A673 (cell line): ENCODE results near the gene SERINC5. TPM values are rescaled to one million over a fixed set of nuclear protein-coding genes. Genes with fewer than 3 reads are reported as not detected.

Experiments used
- BruUV-seq: library from RNA; stranded (reverse); fragments of 400-500 nt; replicated peaks from 2 replicates; lab custom pipeline; 2021; lab: Mats Ljungman, UMichigan
- CTCF ChIA-PET: fragments of 300-600 bp; sonication (Branson Sonifier 250); formaldehyde crosslinking; loops from one replicate; lab custom pipeline; 2022; ENCODE audit warnings: antibody characterized with exemption; lab: Charles Lee
- POLR2A ChIA-PET: fragments of 300-600 bp; sonication (Branson Sonifier 250); formaldehyde crosslinking; loops from one replicate; lab custom pipeline; 2022; ENCODE audit warnings: antibody characterized with exemption; ENCODE audit not compliant: low non-redundant PET; lab: Charles Lee
- DNase-seq: peaks from one replicate; pipeline ENCODE4 v3.0.0-alpha.2; 2015; ENCODE audit warnings: low spot score
- H3K27ac ChIP-seq: fragments of 200-600 bp; sonication (generic); 2 replicates; pipeline ENCODE4 v1.5.1; 2016; ENCODE audit warnings: mixed run types, low read depth, mild to moderate bottlenecking, mixed read lengths, antibody characterized with exemption, low read length; ENCODE audit not compliant: poor library complexity, severe bottlenecking
- H3K27me3 ChIP-seq: fragments of 200-600 bp; sonication (generic); replicated peaks from 2 replicates; pipeline ENCODE4 v1.6.1; 2017; ENCODE audit warnings: mixed run types, low read depth, mild to moderate bottlenecking, mixed read lengths, antibody characterized with exemption, low read length; ENCODE audit not compliant: insufficient read depth, poor library complexity
- H3K36me3 ChIP-seq: fragments of 200-600 bp; sonication (generic); 2 replicates; pipeline ENCODE4 v1.6.1; 2016; ENCODE audit warnings: mixed run types, mild to moderate bottlenecking, mixed read lengths, antibody characterized with exemption, low read length; ENCODE audit not compliant: insufficient read depth, poor library complexity, severe bottlenecking
- H3K4me1 ChIP-seq: fragments of 200-600 bp; sonication (generic); 2 replicates; pipeline ENCODE4 v1.6.1; 2017; ENCODE audit warnings: mixed run types, mild to moderate bottlenecking, mixed read lengths, antibody characterized with exemption, low read length; ENCODE audit not compliant: insufficient read depth, poor library complexity, severe bottlenecking
- H3K4me3 ChIP-seq: fragments of 200-600 bp; sonication (generic); 2 replicates; pipeline ENCODE4 v1.5.1; 2016; ENCODE audit warnings: low read depth, mixed run types, mild to moderate bottlenecking, mixed read lengths, low read length; ENCODE audit not compliant: poor library complexity, severe bottlenecking
- H3K9me3 ChIP-seq: fragments of 200-600 bp; sonication (generic); 2 replicates; pipeline ENCODE4 v1.6.1; 2016; ENCODE audit warnings: mixed run types, low read depth, mild to moderate bottlenecking, mixed read lengths, antibody characterized with exemption, low read length; ENCODE audit not compliant: poor library complexity, severe bottlenecking
- CTCF ChIP-seq: fragments of 300-800, 200-600 bp; sonication (generic); conservative IDR thresholded peaks from 2 replicates; pipeline ENCODE4 v1.5.1; 2017; ENCODE audit warnings: low read depth, mild to moderate bottlenecking, antibody characterized with exemption, low read length, moderate library complexity, mixed read lengths
- EZH2 ChIP-seq: fragments of 200-600 bp; sonication (generic); IDR thresholded peaks from 2 replicates; pipeline ENCODE4 v1.6.1; 2017; ENCODE audit warnings: borderline replicate concordance, low read depth, mild to moderate bottlenecking, mixed read lengths, antibody characterized with exemption, low read length; ENCODE audit not compliant: poor library complexity, severe bottlenecking
- intact Hi-C: fragments of 100-400 bp; cut with micrococcal nuclease; formaldehyde crosslinking; loops from one replicate; pipeline ENCODE4 v1.10.0; 2022; ENCODE audit not compliant: unreplicated experiment
- total RNA-seq: library from RNA; stranded (reverse); gene quantifications from 2 replicates; pipeline ENCODE4 v1.2.3, GENCODE V29; 2021

Gene SERINC5
- total RNA-seq, 1 experiment from 2014 or later, result 20.6 TPM

GRCh38 chr5:80198399-80198798 is 57.4 kb downstream of the SERINC5 start:
- POLR2A ChIA-PET, result no interaction called here
- Histone ChIP-seq H3K27me3 (no peaks in the 10 kb centered on the region), H3K9me3 (no peaks in the 10 kb centered on the region), H3K4me1 (peaks cover 2% of the 10 kb centered on the region), H3K27ac (no peak overlapping the region), H3K4me3 (no peak overlapping the region), H3K36me3 (no peaks in the 10 kb centered on the region)
- DNase-seq, result no peak
- no TSS peak for BruUV-seq
- TF ChIP-seq CTCF, result no peak
- TF ChIP-seq EZH2, result no peak
- intact Hi-C loops, result no loop called here
- CTCF ChIA-PET, result no interaction called here

GRCh38 chr5:80195837-80196400 is 59.9 kb downstream of the SERINC5 start:
- BruUV-seq, result no TSS peak
- Histone ChIP-seq H3K9me3 (no peaks in the 10 kb centered on the region), H3K4me1 (peaks cover 17% of the 10 kb centered on the region), H3K36me3 (no peaks in the 10 kb centered on the region), H3K27me3 (no peaks in the 10 kb centered on the region), H3K4me3 (no peak overlapping the region), H3K27ac (no peak overlapping the region)
- DNase-seq, result no peak
- POLR2A ChIA-PET, result no interaction called here
- intact Hi-C loops, result no loop called here
- TF ChIP-seq EZH2 (no peak), CTCF (no peak)
- CTCF ChIA-PET, result no interaction called here

GRCh38 chr5:80194468-80194867 is 61.4 kb downstream of the SERINC5 start:
- Histone ChIP-seq H3K4me1 (peaks cover 17% of the 10 kb centered on the region), H3K27ac (no peak overlapping the region), H3K9me3 (no peaks in the 10 kb centered on the region), H3K27me3 (no peaks in the 10 kb centered on the region), H3K4me3 (no peak overlapping the region), H3K36me3 (no peaks in the 10 kb centered on the region)
- BruUV-seq, result no TSS peak
- ChIA-PET CTCF (no interaction called here), POLR2A (no interaction called here)
- TF ChIP-seq EZH2 (no peak), CTCF (no peak)
- intact Hi-C loops, result no loop called here
- no peak for DNase-seq
